ENCODE measurements around the gene PTPRD. TPM values are rescaled to one million over a fixed set of nuclear protein-coding genes. Genes with fewer than 3 reads are reported as not detected.

Gene PTPRD
- total and polyA plus RNA-seq, 2 donors (not counting 1 experiment from before 2014, with no cell fraction given) = not detected

DNA sequence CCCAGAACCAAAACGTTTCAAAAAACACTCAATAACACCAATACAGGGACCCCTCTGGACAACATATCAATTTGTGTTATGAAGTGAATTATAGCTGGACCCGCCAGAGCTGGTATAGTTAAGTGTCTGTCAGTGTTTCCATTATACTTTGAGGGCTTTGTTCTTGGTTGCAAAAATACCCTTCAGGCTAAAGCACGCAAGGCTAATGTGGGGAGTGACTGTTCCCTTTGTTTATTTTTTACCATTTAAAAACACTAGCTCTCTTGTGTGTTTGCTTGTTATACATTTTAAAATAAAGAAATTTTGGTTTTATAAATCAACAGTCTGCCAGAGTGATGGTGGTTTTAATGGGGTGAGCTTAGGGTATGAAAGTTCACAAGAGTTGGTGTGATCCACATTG lies 859.5 kb downstream of the PTPRD start:
- ChIA-PET CTCF (no interaction called here), POLR2A (no interaction called here)
- ATAC-seq (ENCODE audit: low read depth) (no peak), DNase-seq (no peak)
- H3K4me2 ChIP-seq (replicated peaks; ENCODE audit: low read depth, low read length, poor library complexity, severe bottlenecking) = no peak overlapping the region
- Mint-ChIP-seq H3K4me3 (no peak overlapping the region), H3K4me1 (no peaks in the 10 kb centered on the region), H3K27me3 (peaks cover 3% of the 10 kb centered on the region), H3K27ac (no peak overlapping the region), H3K9me3 (ENCODE audit: insufficient read depth) (no peaks in the 10 kb centered on the region)
- H3K4me1 ChIP-seq (ENCODE audit: control insufficient read depth in 2 of 2, insufficient read depth in 2 of 2, low read length in 2 of 2) = no peaks in the 10 kb centered on the region
- no peaks in the 10 kb centered on the region for H3K27me3 ChIP-seq (replicated peaks in 1 of 4; ENCODE audit: control extremely low read depth in 1 of 4, control insufficient read depth in 3 of 4, insufficient read depth in 4 of 4, low read length in 3 of 4)
- H4K20me1 ChIP-seq (ENCODE audit: control insufficient read depth, insufficient read depth, low read length, poor library complexity, severe bottlenecking) = no peaks in the 10 kb centered on the region
- H2AFZ ChIP-seq (ENCODE audit: insufficient read depth, low read depth, low read length, poor library complexity, severe bottlenecking) = no peak overlapping the region
- H3K9me3 ChIP-seq (ENCODE audit: control extremely low read depth in 1 of 3, control insufficient read depth in 2 of 3, insufficient read depth in 1 of 3, low read length in 2 of 3) = no peaks in the 10 kb centered on the region
- WGBS (ENCODE audit: insufficient coverage) = no CpG with 5 or more reads among the region's 3 CpGs
- H3K4me3 ChIP-seq (ENCODE audit: control extremely low read depth in 1 of 5, extremely low read depth in 1 of 5, insufficient read depth in 1 of 5, low read depth in 2 of 5, low read length in 4 of 5) = no peak overlapping the region
- H3K36me3 ChIP-seq (replicated peaks in 1 of 2; ENCODE audit: control extremely low read depth in 1 of 2, control insufficient read depth in 1 of 2, extremely low read depth in 1 of 2, insufficient read depth in 2 of 2, low read length in 1 of 2) = no peaks in the 10 kb centered on the region
- H3K27ac ChIP-seq (ENCODE audit: low read length in 2 of 2) = no peak overlapping the region
- H3K9ac ChIP-seq (ENCODE audit: low read length) = no peak overlapping the region
- TF ChIP-seq, protein P1, sequence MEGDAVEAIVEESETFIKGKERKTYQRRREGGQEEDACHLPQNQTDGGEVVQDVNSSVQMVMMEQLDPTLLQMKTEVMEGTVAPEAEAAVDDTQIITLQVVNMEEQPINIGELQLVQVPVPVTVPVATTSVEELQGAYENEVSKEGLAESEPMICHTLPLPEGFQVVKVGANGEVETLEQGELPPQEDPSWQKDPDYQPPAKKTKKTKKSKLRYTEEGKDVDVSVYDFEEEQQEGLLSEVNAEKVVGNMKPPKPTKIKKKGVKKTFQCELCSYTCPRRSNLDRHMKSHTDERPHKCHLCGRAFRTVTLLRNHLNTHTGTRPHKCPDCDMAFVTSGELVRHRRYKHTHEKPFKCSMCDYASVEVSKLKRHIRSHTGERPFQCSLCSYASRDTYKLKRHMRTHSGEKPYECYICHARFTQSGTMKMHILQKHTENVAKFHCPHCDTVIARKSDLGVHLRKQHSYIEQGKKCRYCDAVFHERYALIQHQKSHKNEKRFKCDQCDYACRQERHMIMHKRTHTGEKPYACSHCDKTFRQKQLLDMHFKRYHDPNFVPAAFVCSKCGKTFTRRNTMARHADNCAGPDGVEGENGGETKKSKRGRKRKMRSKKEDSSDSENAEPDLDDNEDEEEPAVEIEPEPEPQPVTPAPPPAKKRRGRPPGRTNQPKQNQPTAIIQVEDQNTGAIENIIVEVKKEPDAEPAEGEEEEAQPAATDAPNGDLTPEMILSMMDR (IDR thresholded peaks at IDR 0.05) = no peak
- no peak for TF ChIP-seq EZH2 (IDR thresholded peaks at IDR 0.05; ENCODE audit: borderline replicate concordance, insufficient read depth, low read depth, low read length, poor library complexity, severe bottlenecking)
- H3K79me2 ChIP-seq (ENCODE audit: control insufficient read depth, insufficient read depth, low read length) = no peaks in the 10 kb centered on the region
- intact Hi-C loops (cut with micrococcal nuclease) = no loop called here

DNA sequence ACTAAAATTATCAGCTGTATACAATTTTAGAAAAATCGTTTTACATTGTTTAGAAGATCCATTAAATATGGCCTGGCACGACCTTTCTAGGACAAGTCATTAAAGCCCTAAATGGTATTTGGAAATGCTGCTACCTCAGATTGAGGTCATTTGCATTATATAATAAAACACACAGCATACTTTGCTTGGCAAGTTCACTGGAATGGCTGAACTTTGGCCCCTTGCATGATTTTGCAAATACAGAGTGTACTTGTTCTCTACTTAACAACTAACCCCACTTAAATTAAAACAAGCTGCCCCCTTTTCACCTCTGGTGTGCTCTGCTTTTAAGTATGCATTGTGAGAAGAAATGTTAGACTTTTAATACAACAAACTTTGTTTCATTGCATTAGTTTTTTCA lies 860.1 kb downstream of the PTPRD start:
- ChIA-PET POLR2A (no interaction called here), CTCF (no interaction called here)
- Mint-ChIP-seq H3K9me3 (ENCODE audit: insufficient read depth) (no peaks in the 10 kb centered on the region), H3K4me1 (peaks cover 3% of the 10 kb centered on the region), H3K27me3 (peaks cover 3% of the 10 kb centered on the region), H3K27ac (no peak overlapping the region), H3K4me3 (no peak overlapping the region)
- Histone ChIP-seq H2AFZ (ENCODE audit: insufficient read depth, low read depth, low read length, poor library complexity, severe bottlenecking) (no peak overlapping the region), H3K4me3 (ENCODE audit: control extremely low read depth in 1 of 5, extremely low read depth in 1 of 5, insufficient read depth in 1 of 5, low read depth in 2 of 5, low read length in 4 of 5) (no peak overlapping the region), H3K27ac (ENCODE audit: low read length in 2 of 2) (no peak overlapping the region), H3K36me3 (replicated peaks in 1 of 2; ENCODE audit: control extremely low read depth in 1 of 2, control insufficient read depth in 1 of 2, extremely low read depth in 1 of 2, insufficient read depth in 2 of 2, low read length in 1 of 2) (no peaks in the 10 kb centered on the region), H3K4me2 (replicated peaks; ENCODE audit: low read depth, low read length, poor library complexity, severe bottlenecking) (no peak overlapping the region), H3K9me3 (ENCODE audit: control extremely low read depth in 1 of 3, control insufficient read depth in 2 of 3, insufficient read depth in 1 of 3, low read length in 2 of 3) (no peaks in the 10 kb centered on the region), H4K20me1 (ENCODE audit: control insufficient read depth, insufficient read depth, low read length, poor library complexity, severe bottlenecking) (no peaks in the 10 kb centered on the region), H3K9ac (ENCODE audit: low read length) (no peak overlapping the region), H3K4me1 (ENCODE audit: control insufficient read depth in 2 of 2, insufficient read depth in 2 of 2, low read length in 2 of 2) (no peaks in the 10 kb centered on the region), H3K27me3 (replicated peaks in 1 of 4; ENCODE audit: control extremely low read depth in 1 of 4, control insufficient read depth in 3 of 4, insufficient read depth in 4 of 4, low read length in 3 of 4) (no peaks in the 10 kb centered on the region), H3K79me2 (ENCODE audit: control insufficient read depth, insufficient read depth, low read length) (no peaks in the 10 kb centered on the region)
- DNase-seq (no peak), ATAC-seq (ENCODE audit: low read depth) (no peak)
- TF ChIP-seq EZH2 (IDR thresholded peaks at IDR 0.05; ENCODE audit: borderline replicate concordance, insufficient read depth, low read depth, low read length, poor library complexity, severe bottlenecking) = no peak
- TF ChIP-seq, protein P1 (IDR thresholded peaks at IDR 0.05) = no peak
- WGBS (ENCODE audit: insufficient coverage) = no CpG with 5 or more reads among the region's 2 CpGs
- intact Hi-C loops (cut with micrococcal nuclease) = no loop called here

Measured in B cell (primary cell).